Hepatocyte (in vitro differentiated cells): ENCODE measurements around the gene TRIM29. TPM values are rescaled to one million over a fixed set of nuclear protein-coding genes. Genes with fewer than 3 reads are reported as not detected.

Experiments used
- DNase-seq: peaks from one replicate; pipeline ENCODE4 v3.0.0-alpha.2; 2016; ENCODE audit warnings: low spot score
- H2AFZ ChIP-seq: fragments of 200-600 bp; sonication (generic); 2 replicates; pipeline ENCODE4 v1.6.0; 2016; ENCODE audit warnings: antibody characterized with exemption, mild to moderate bottlenecking
- H3K27ac ChIP-seq: fragments of 200-600 bp; sonication (generic); 2 replicates; pipeline ENCODE4 v1.5.1; 2016; ENCODE audit warnings: mild to moderate bottlenecking
- H3K27me3 ChIP-seq: fragments of 200-600 bp; sonication (generic); 2 replicates; pipeline ENCODE4 v1.6.1; 2016
- H3K36me3 ChIP-seq: fragments of 200-600 bp; sonication (generic); replicated peaks from 2 replicates; pipeline ENCODE4 v1.5.1; 2016; ENCODE audit warnings: low read depth; ENCODE audit not compliant: insufficient read depth
- H3K4me1 ChIP-seq: fragments of 200-600 bp; sonication (generic); 2 replicates; pipeline ENCODE4 v1.5.1; 2016; ENCODE audit warnings: mild to moderate bottlenecking, moderate library complexity; ENCODE audit not compliant: insufficient read depth
- H3K4me2 ChIP-seq: fragments of 200-600 bp; sonication (generic); 2 replicates; pipeline ENCODE4 v1.6.0; 2016
- H3K4me3 ChIP-seq: fragments of 200-600 bp; sonication (generic); 2 replicates; pipeline ENCODE4 v1.5.1; 2016; ENCODE audit warnings: mild to moderate bottlenecking
- H3K79me2 ChIP-seq: fragments of 200-600 bp; sonication (generic); 2 replicates; pipeline ENCODE4 v1.6.0; 2017; ENCODE audit warnings: mild to moderate bottlenecking
- H3K9me2 ChIP-seq: fragments of 200-600 bp; sonication (generic); replicated peaks from 2 replicates; pipeline ENCODE4 v1.6.0; 2017; ENCODE audit warnings: mild to moderate bottlenecking; ENCODE audit not compliant: insufficient read depth
- H3K9me3 ChIP-seq: fragments of 200-600 bp; sonication (generic); 2 replicates; pipeline ENCODE4 v1.5.1; 2016; ENCODE audit warnings: low read depth, mild to moderate bottlenecking
- H4K20me1 ChIP-seq: fragments of 200-600 bp; sonication (generic); 2 replicates; pipeline ENCODE4 v1.6.0; 2016; ENCODE audit warnings: mild to moderate bottlenecking; ENCODE audit not compliant: insufficient read depth, poor library complexity, severe bottlenecking
- EZH2 ChIP-seq: fragments of 200-600 bp; sonication (generic); IDR thresholded peaks from 2 replicates; pipeline ENCODE4 v1.6.1; 2016; ENCODE audit warnings: antibody characterized with exemption, mild to moderate bottlenecking, borderline replicate concordance
- EZH2phosphoT487 ChIP-seq: fragments of 200-600 bp; sonication (generic); IDR thresholded peaks from one replicate; pipeline ENCODE4 v1.6.1; 2018; ENCODE audit warnings: antibody characterized with exemption, mild to moderate bottlenecking, low read depth, moderate library complexity; ENCODE audit not compliant: unreplicated experiment, severe bottlenecking
- WGBS: methylation state at CpG from one replicate; pipeline ENCODE4 v1.1.6; 2016; ENCODE audit warnings: low lambda C conversion rate; ENCODE audit errors: missing lambda C conversion rate; 5-methylcytosine and 5-hydroxymethylcytosine counted together
- polyA plus RNA-seq: library from polyadenylated mRNA; unstranded; fragments of >200 nt; fragmentation: Nextera tagmentation; extraction: Ambion mirVana; gene quantifications from 2 replicates; pipeline ENCODE4 v1.2.1, GENCODE V29; 2016
- total RNA-seq: library from RNA; depleted of rRNA; stranded (reverse); fragments of >200 nt; gene quantifications from 2 replicates; pipeline ENCODE4 v1.2.3, GENCODE V29; 2014
- TF ChIP-seq, protein P1 (sequence below): fragments of 200-600 bp; sonication (generic); IDR thresholded peaks from 2 replicates; pipeline ENCODE4 v1.5.1; 2016; ENCODE audit warnings: antibody characterized with exemption, mild to moderate bottlenecking; ENCODE audit not compliant: poor library complexity

Gene TRIM29
- total and polyA plus RNA-seq, 2 experiments from 2014 or later, result 7.7 to 8.5 TPM

GRCh38 chr11:120062561-120062930 lies 75.4 kb downstream of the TRIM29 start:
- WGBS, result 74% methylated on average over 6 of the region's 7 CpGs
- no peaks in the 10 kb centered on the region for H3K27me3 ChIP-seq

DNA sequence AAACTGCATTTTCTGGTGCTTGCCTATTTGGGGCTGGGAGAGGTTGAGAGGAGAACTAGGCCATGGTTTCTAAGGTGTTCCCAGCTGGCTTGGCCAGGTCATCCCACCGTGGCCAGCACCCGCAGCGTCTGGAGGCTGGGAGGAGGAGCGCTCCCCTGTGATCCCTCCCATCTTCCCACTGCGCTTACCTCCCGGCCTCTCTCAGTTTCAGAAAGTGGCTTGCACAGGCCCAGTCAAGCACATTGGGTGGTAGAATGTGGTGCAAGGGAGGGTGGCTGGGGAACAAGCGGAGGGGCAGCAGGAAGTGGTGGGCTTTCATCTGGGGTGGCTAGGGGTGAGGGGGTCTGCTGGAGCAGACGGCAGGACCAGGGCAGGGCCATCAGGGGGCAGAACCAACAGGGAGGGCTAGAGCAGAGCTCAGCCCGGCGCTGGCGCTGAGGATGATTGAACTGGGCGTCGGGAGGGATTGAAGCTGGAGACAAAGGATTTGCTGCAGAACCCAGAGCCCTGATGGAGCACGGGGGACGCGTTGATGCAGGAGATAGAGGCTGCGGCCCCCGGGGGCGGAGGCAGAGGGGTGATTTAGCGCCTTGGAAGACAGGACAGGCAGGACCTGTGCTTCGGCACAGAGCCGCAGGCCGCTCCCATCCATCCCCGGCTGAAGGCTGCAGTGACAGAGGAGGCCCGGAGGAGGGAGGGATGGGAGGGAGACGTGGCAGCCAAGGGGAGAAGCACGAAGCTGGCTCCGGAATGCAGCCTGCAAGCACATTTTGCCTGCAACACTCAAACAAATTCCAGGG lies 76.0 kb downstream of the TRIM29 start:
- no peaks in the 10 kb centered on the region for H3K36me3 ChIP-seq
- peak overlapping the region; percentile 50 for H3K4me2 ChIP-seq
- H3K79me2 ChIP-seq, result no peaks in the 10 kb centered on the region
- peak overlapping the region; percentile 30 for H3K27ac ChIP-seq
- H3K4me1 ChIP-seq, result peaks cover 8% of the 10 kb centered on the region
- peak overlapping the region; percentile 25 for H2AFZ ChIP-seq
- no peaks in the 10 kb centered on the region for H3K27me3 ChIP-seq
- H3K4me3 ChIP-seq, result no peak overlapping the region
- TF ChIP-seq, protein P1, sequence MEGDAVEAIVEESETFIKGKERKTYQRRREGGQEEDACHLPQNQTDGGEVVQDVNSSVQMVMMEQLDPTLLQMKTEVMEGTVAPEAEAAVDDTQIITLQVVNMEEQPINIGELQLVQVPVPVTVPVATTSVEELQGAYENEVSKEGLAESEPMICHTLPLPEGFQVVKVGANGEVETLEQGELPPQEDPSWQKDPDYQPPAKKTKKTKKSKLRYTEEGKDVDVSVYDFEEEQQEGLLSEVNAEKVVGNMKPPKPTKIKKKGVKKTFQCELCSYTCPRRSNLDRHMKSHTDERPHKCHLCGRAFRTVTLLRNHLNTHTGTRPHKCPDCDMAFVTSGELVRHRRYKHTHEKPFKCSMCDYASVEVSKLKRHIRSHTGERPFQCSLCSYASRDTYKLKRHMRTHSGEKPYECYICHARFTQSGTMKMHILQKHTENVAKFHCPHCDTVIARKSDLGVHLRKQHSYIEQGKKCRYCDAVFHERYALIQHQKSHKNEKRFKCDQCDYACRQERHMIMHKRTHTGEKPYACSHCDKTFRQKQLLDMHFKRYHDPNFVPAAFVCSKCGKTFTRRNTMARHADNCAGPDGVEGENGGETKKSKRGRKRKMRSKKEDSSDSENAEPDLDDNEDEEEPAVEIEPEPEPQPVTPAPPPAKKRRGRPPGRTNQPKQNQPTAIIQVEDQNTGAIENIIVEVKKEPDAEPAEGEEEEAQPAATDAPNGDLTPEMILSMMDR, result no peak
- TF ChIP-seq EZH2phosphoT487 (no peak), EZH2 (no peak)
- peak; percentile 74 for DNase-seq
- 46% methylated on average over 24 of the region's 28 CpGs for WGBS
- H3K9me3 ChIP-seq, result no peaks in the 10 kb centered on the region
- H4K20me1 ChIP-seq, result no peaks in the 10 kb centered on the region
- H3K9me2 ChIP-seq, result no peaks in the 10 kb centered on the region

More at GRCh38 chr11:120062561-120062930, 75.4 kb downstream of the TRIM29 start:
- no peak overlapping the region for H3K27ac ChIP-seq
- no peak overlapping the region for H3K4me3 ChIP-seq
- DNase-seq, result no peak
- peaks cover 3% of the 10 kb centered on the region for H3K4me1 ChIP-seq
- H3K4me2 ChIP-seq, result no peak overlapping the region
- no peaks in the 10 kb centered on the region for H4K20me1 ChIP-seq
- H3K36me3 ChIP-seq, result no peaks in the 10 kb centered on the region
- H3K9me2 ChIP-seq, result no peaks in the 10 kb centered on the region
- TF ChIP-seq EZH2, result no peak
- TF ChIP-seq, protein P1, result no peak
- TF ChIP-seq EZH2phosphoT487, result no peak
- H2AFZ ChIP-seq, result no peak overlapping the region
- no peaks in the 10 kb centered on the region for H3K79me2 ChIP-seq
- H3K9me3 ChIP-seq, result no peaks in the 10 kb centered on the region

Other genes with a start within 250 kb of the TRIM29 start
- gene OAF, start 72.9 kb upstream of the TRIM29 start, total RNA-seq, result 63.9 and 72.4 TPM in 2 replicates
- gene OAF, start 72.9 kb upstream of the TRIM29 start, polyA plus RNA-seq, result 73.0 and 102 TPM in 2 replicates
- 0.24 TPM in 1 of 2 replicates, not detected in the other for gene POU2F3, start 102.0 kb upstream of the TRIM29 start, total RNA-seq
- 0.21 TPM in 1 of 2 replicates, not detected in the other for gene POU2F3, start 102.0 kb upstream of the TRIM29 start, polyA plus RNA-seq
- gene TLCD5, start 187.2 kb upstream of the TRIM29 start, total RNA-seq, result 9.0 and 10.7 TPM in 2 replicates
- 8.7 and 10.3 TPM in 2 replicates for gene TLCD5, start 187.2 kb upstream of the TRIM29 start, polyA plus RNA-seq
- 69.9 and 75.1 TPM in 2 replicates for gene ARHGEF12, start 198.3 kb upstream of the TRIM29 start, total RNA-seq
- 21.2 and 22.9 TPM in 2 replicates for gene ARHGEF12, start 198.3 kb upstream of the TRIM29 start, polyA plus RNA-seq